HG02571 (cell line): ENCODE results near the gene FOXP3.
A peak's percentile ranks its signal among the peaks of the same experiment; 100 is the strongest.

Source experiments
- ATAC-seq: cut with Tn5 transposase; IDR thresholded peaks from one replicate; pipeline ENCODE4 v1.9.1; 2021; ENCODE audit warnings: mild to moderate bottlenecking, moderate library complexity; ENCODE audit not compliant: unreplicated experiment

The FOXP3 gene

DNA sequence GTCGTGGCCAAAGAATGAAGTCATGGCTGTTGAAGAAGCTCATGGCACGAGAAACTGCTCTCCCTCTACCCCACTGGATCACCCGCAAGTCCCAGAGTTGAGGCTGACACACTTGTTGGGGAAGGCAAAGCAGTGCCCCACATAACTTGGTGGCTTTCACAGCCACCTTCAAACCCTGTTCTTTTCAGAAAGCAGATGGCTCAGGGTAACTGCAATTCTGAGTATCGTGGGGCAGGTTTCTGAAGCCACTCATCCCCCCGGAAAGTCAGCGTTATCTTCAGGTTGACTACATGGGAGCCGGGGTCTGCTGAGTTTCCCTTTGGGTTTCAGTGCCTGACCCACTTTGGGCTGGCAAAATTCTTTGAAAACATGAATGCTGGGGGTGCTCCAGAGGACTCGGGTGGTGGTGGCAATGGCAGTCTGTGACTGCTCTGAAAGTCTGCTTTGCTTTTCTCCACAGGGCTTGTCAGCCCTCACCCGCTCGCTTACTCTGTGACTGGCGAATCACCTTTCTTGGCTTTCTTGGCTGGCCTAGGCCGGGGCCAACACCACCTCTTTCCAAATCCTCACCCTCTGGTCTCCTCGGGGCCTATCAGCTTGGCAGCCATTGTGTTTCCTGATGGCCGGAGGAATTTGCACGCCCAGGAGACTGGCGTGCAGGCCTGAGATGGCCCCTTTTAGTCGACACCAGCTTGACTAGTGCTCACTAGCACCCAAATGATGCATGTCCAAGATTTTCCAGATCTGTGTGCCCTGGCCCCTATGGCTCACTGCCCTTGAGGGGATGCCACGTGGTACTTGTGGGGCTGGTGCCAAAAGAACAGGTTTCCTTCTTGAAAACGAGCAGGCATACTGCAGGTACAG lies 12.4 kb upstream of the FOXP3 start:
- ATAC-seq, result no peak

DNA sequence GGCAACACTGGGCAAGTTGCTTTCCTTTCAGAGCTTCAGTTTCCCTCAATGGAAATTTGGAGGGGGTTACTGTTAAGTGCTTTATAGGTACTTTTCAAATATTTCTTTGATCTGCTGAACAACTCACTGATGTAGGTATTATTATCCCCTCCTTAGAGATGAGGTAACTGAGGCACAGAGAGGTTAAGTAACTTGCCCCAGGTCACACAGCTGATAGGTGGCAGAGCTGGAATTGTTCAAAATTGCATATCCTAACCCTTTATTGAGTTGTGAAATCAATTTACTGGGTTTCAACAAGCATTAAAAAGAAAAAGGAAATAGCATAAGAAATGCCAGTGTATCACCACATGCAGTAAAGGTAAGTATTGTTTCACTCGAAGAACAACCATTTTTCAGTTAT lies 11.7 kb upstream of the FOXP3 start:
- ATAC-seq, result no peak

DNA sequence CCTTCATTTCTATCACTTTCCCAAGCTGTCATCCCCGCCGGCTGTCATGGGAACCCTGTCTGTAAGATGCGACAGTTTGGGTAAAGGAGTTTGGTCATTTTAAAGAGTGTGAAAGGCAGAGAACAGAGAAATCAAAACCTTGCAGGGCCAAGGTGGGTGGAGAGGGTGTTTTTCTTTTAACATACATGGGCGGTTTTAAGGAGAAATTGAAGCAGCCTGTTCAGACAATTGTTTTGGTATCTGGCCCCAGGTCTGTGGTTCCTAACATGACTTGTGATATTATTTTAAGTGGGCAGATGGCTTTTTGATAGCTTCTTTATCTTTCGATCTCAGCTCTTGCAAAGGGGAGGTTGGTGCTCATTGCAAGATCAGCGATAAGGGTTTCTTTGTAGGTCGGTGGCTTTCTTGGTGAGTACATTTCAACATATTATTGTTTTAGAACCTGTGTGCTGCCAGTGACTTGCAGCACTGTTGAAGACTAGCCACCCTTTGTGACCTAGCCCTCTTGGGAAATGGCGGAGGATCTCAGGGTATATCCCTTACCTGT lies 8.7 kb upstream of the FOXP3 start:
- ATAC-seq, result no peak

DNA sequence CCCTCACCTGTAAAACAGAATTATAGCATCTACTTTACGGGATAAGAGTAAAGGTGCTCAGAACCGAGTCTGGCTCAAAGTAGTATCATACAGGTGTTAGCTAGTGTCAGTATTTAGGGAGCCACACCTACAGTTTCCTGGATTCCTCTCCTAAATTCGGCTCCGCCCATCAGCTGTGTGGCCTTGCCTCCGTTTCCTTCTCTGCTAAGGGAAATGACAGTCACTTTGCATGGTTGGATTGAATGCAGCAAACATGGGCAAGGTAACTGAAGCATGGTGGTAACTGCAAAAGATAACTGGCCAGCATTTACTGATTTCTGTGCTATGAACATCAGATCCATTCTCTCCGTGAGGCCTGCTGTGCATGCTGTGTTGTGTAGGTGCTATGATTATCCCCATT lies 7.9 kb upstream of the FOXP3 start:
- ATAC-seq, result no peak

DNA sequence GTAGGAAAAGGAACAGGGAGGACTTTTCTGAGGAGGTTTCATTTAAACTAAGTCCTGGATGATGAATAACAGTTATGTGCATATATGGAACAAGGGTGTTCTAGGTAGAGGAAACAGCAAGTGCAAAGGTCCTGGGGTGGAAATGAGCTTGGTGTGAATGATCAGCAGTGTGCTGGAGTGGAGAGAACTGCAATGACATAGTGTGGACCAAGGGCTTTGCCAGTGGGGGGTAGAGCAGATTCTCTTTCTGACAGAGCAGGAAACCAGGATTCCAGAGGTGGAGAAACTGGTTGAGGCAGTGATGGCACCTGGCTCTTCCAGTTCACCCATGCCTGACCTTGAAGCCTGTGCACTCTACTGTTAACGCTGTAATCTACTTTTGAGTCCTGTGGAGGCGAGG lies 6.8 kb upstream of the FOXP3 start:
- ATAC-seq, result no peak

DNA sequence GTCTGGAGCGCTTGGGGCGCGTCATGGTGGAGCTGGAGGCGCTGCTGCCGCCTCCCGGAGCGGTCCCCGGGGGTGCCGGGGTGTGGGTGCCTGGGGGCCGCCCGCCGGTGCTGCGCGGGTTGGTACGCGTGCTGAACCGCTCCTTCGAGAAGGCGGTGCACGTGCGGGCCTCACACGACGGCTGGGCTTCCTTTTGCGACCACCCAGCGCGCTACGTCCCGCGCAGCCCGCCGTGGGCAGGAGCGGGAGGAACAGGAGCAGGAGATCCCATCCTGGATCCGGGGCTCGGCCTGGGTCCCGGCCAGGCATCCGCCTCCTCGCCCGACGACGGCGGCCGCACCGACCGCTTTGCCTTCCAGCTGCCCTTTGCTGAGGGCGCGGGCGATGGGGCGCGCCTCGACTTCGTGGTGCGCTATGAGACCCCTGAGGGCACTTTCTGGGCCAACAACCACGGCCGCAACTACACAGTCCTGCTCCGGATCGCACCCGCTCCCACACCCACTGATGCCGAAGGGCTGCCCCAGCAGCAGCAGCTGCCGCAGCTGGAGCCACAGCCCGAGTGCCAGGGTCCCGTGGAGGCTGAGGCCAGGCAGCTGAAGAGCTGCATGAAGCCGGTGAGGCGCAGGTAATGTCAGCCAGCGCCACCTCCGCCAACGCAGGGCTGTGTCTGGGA lies 5.9 kb upstream of the FOXP3 start:
- no peak for ATAC-seq

DNA sequence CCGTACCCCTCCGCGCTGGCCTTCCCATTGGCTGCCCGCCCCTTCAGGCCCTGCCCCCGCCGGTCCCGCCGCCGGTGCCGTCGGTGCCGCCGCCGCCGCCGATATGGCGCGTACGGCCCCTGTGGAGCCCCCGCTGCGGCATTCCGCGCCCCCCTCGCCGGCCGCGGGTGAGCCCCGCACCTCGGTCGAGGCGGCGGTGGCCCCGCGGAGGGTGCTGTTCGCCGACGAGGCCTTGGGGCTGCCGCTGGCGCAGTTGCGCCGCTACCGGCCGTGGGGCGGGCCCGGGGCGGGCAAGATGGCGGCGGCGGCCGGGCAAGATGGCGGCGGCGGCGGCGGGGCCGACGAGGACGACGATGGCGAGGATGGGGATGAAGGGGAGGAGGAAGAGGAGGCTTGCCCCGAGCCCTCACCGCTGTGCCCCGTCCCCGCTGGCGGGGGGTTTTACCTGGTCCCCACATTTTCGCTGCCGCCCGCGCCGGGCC lies 5.3 kb upstream of the FOXP3 start, which contains the start of gene PPP1R3F:
TSS of gene PPP1R3F (plus strand) at position 27 of the 482 bp plus-strand sequence. CDS start at position 104, 77 bp downstream.
- peak; percentile 13 for ATAC-seq

DNA sequence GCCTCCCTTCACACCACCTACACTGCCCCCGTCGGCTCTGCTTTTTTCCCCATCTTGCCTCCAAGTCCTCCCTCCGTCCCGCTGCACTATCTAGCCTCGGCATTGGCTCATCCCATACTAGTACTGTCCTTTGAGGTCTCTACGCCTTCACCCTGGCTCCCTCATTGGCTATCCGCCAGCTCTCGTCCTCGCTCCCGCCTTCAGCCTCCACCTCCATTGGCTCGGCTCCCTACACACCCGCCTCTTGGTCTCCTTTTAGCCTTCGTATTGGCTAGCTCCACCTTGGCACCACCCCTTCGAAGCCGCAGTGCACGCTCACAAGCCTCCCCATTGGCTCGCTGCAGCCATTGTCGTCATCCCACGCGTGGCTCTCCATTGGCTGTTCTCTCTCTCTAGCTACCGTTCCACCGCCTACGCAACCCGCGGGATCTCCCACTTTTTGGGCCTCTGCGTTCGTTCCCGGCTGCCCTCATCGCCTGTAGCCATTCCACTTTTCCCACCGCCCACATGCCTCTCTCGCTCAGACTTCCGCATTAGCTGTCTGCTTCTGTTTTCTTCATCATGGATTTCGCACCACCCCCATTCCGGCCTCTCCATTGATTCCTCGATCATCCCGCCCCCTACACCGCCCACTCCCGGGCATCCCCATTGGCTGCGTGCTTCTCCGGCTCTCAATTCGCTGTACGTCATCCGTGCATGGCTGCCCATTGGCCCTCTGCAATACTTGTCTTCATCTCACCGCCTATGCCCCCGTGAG lies 4.7 kb upstream of the FOXP3 start:
- peak; percentile 85 for ATAC-seq

DNA sequence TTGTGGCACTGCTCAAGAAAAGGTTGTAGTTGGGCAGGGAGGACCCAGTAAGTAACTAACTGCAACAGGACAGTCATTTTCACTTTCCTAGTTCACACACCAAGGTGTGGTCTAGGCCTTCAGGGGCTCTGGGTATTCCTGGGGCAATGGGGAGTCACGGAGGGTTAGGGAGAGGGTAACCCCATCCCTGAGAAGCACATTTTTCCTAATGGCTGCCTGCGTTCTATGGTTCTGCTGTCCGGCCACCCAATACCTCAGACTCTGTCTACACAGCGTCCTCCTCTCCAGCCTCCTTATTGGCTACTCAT lies 4.1 kb upstream of the FOXP3 start:
- ATAC-seq, result no peak

DNA sequence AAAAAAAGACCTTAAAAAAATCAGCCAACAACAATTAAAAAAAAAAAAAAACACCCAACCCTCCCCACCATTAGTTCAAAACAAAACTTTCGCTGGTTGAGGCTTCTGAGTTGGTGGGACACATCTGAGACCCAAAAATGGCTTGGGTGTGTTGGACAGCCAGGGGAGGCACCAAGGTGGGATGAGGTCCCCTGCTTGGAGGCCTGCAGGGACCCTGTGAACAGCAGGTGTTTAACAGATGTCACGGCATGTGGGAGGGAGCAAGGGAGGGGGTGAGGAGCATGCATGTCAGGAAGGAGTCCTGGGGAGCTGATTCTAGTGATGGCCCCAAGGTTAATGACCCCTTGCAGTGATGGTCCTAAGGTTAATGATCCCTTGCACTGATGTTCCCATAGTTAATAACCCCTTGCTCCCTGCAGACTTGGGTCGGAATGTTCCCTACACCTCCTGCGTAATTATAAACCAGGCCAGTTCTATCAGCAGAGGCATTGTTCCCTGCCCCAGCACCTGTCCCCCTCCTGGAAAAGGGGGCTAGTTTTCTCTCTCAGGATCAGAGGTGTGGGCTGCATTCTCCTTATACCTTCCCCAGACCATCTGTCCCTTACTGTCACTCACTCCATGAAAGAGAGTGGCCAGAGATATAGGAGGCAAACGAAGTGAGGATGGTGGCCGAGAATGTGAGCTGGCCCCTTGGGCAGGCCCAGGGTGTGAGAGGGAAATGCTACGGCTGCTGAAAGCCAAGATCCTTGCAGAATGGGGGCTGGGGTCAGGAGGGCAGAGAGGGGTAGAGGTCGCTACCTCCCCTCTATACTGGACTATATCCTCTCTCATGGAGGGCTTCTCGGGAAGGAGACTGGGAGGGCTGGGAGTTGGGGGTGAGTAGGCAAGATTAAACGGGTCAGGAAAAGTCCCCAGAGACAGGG lies 2.3 kb upstream of the FOXP3 start:
- ATAC-seq, result no peak

DNA sequence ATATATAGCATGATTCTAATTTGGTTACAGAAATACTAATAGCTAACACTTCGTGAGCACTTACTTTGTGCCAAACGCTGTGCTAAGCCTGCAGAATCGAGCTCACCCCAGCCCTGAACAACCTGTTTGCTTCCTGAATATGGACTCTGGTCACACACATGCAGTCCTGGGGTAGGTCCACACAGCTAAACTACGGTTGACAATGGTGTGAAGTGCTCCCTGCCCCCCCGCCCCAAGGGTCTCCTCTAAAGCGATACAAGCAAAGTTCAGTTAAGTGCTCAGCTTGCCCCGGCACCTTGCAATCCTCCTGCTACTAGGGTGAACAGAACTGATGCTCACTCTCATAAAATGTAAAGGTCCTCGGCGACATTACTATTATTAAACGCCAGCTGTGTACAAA lies 879 bp downstream of the FOXP3 start:
- ATAC-seq, result no peak

DNA sequence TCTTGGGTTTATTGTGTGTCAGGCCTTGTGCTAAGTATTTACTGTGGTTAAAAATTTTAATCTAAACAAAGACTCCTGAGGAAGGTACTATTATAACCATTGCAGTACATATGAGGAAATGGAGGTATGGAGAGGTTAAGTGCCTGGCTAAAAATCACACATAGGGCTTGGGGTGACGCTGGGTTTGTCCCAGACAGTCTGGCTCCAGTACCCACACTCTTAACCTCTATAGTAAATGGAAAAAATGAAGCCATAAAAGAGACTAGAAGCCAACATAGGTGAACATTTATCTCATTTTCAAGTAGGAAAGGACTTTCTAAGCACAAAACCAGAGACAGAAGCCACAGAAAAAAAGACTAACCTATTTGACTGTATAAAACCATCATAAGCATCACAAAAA lies 1.9 kb downstream of the FOXP3 start:
- no peak for ATAC-seq

DNA sequence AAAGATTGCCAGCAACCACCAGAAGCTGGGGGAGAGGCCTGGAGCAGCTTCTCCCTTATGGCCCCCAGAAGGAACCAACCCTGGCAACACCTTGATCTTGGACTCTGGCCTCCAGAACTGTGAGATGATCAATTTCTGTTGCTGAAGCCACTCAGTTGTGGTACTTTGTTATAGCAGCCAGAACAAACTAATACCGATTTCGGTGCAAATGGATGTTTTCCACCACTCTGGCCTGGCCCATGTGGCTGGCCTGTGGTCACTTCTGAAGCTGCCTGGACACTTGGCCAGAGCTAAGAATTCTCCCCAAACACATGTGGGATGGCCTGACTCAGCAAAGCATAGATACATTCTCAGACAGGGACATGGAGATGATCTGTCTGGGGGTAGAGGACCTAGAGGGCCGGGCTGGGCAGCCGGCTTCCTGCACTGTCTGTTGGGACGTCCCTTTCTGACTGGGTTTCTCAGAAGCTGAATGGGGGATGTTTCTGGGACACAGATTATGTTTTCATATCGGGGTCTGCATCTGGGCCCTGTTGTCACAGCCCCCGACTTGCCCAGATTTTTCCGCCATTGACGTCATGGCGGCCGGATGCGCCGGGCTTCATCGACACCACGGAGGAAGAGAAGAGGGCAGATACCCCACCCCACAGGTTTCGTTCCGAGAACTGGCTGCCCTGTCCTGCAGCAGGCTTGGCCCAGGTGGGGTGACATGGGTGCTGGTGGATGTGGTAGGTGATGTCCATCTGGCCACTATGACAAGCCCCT lies 4.1 kb downstream of the FOXP3 start:
- no peak for ATAC-seq

DNA sequence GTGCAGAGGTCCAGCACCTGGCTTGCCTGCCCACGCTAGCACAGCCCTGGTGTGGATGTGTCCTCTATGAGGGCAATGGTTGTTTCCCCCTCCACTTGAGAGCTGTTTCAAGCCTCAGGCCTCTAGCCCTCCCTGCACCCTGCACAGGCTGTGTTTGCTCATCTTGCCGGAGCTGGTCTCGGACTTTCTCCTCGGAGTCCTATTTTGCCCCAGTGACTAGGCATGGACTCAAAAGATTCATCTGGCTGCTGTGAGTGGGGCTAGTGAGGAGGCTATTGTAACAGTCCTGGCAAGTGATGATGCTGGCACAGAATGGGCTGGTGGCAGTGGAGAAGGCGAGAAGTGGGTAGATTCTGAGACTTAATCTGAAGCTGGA lies 5.8 kb downstream of the FOXP3 start:
- no peak for ATAC-seq

DNA sequence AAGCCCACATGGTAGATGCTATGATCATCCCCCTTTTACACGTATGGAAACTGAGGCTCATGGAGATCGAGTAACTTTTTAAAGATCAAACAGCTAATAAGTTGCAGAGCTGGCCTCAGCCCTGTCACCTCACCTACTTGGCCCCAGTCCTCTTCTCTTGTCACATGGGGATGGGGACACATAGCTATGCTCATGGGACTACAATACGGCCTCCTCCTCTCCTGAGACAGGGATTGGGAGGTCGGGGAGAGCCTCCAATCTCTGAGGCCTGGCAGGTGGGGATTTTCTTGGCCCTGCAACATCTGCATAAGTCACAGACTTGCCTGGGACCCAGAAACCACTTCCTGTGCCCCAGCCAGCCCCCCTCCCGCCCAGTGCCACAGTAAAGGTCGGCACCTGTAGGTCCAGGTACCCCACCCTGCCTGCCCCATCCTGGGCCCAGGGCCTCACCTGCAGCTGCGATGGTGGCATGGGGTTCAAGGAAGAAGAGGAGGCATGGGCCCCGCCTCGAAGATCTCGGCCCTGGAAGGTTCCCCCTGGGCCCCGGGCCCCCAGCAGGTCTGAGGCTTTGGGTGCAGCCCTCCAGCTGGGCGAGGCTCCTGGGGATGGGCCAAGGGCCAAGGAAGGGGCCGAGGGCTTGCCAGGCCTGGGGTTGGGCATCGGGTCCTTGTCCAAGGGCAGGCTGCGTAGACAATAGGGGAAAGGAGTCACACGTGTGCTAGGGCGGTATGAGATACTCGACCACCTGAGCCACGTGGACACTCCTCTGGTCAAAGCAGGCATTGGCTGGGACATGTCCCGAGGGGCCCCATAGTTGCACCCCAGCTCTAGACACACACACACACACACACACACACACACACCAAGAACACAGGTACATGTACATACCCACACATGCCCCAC lies 6.4 kb downstream of the FOXP3 start:
- no peak for ATAC-seq

DNA sequence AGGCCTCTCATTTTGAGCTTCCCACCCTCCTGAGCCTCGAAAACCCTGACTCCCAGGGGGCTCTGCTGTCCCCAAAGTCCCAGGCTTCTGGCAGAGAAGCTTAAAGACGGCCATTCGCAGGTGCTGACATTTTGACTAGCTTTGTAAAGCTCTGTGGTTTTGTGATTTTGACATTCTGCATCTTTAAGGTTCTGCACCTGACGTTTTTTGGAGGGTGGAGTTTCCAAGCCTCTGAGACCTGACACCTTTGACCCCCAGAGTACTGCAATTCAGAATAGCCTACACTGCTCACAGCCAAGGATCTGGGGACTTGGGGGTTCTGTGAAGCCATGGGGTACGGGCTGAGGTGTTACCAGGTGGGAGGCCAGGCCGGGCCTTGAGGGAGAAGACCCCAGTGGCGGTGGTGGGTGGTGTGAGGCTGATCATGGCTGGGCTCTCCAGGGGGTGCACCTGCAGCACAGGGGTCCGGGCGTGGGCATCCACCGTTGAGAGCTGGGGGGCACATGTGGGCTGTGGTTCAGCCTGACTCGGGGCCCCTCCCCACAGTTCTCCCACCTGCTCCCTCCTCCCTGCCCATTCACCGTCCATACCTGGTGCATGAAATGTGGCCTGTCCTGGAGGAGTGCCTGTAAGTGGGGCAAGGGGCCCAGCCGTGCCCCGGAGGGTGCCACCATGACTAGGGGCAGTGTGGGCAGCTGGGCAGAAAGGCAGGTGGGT lies 7.3 kb downstream of the FOXP3 start:
- ATAC-seq, result no peak

DNA sequence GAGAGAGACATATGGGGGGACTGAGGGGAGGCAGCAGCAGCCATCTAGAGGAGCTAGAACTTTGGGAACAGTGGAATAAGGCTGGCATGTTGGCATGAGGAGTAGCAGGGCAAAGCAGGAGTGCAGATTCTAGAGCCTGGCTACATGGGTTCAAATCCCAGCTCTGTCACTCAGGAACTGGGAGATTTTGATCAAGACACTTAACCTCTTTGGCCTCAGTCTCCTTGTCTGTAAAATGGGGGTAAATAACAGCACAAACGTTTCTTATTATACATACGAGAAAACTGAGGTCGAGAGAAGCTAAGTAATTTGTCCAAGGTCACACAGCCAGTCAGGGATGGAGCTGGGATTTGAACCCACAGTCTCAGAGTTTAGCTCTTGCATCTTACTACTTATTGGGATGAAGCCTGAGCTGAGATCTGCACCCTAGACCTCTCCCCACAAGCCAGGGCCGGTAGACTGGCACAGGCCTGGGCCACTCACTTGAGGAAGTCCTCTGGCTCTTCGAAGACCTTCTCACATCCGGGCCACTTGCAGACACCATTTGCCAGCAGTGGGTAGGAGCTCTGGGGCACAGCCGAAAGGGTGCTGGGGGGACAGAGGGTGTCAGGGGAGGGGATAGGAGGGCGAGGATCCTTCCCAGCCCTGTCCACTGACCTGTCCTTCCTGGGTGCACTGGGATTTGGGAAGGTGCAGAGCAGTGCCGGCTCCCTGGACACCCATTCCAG lies 8.1 kb downstream of the FOXP3 start:
- ATAC-seq, result no peak
